Smooth muscle cell (in vitro differentiated cells): ENCODE measurements around the gene TECTA. TPM values are rescaled to one million over a fixed set of nuclear protein-coding genes. Genes with fewer than 3 reads are reported as not detected.

Experiments
- DNase-seq: peaks from one replicate; lab custom pipeline; 2025; ENCODE audit not compliant: unreplicated experiment; lab: John Stamatoyannopoulos, UW
- H2AFZ ChIP-seq: fragments of 200-600 bp; sonication (generic); 2 replicates; pipeline ENCODE4 v1.6.0; 2016; ENCODE audit warnings: antibody characterized with exemption, low read depth, mild to moderate bottlenecking
- H3F3A ChIP-seq: fragments of 200-600 bp; sonication (generic); 2 replicates; pipeline ENCODE4 v1.6.0; 2017; ENCODE audit warnings: antibody characterized with exemption, low read depth
- H3K27ac ChIP-seq: fragments of 200-600 bp; sonication (generic); 2 replicates; pipeline ENCODE4 v1.5.1; 2016; ENCODE audit warnings: low read depth, mild to moderate bottlenecking
- H3K27me3 ChIP-seq: fragments of 200-600 bp; sonication (generic); 2 replicates; pipeline ENCODE4 v1.6.1; 2016; ENCODE audit warnings: low read depth, mild to moderate bottlenecking
- H3K36me3 ChIP-seq: fragments of 200-600 bp; sonication (generic); 2 replicates; pipeline ENCODE4 v1.5.1; 2016; ENCODE audit warnings: low read depth
- H3K4me1 ChIP-seq: fragments of 200-600 bp; sonication (generic); 2 replicates; pipeline ENCODE4 v1.5.1; 2016; ENCODE audit warnings: low read depth
- H3K4me2 ChIP-seq: fragments of 200-600 bp; sonication (generic); 2 replicates; pipeline ENCODE4 v1.6.0; 2016; ENCODE audit warnings: mild to moderate bottlenecking
- H3K4me3 ChIP-seq: fragments of 200-600 bp; sonication (generic); 2 replicates; pipeline ENCODE4 v1.5.1; 2016; ENCODE audit warnings: mild to moderate bottlenecking
- H3K79me2 ChIP-seq: fragments of 200-600 bp; sonication (generic); 2 replicates; pipeline ENCODE4 v1.6.0; 2016; ENCODE audit warnings: low read depth, mild to moderate bottlenecking
- H3K9ac ChIP-seq: fragments of 200-600 bp; sonication (generic); 2 replicates; pipeline ENCODE4 v1.6.0; 2016; ENCODE audit warnings: low read depth
- H3K9me3 ChIP-seq: fragments of 200-600 bp; sonication (generic); replicated peaks from 2 replicates; pipeline ENCODE4 v1.5.1; 2016; ENCODE audit warnings: low read depth
- H4K20me1 ChIP-seq: fragments of 200-600 bp; sonication (generic); 2 replicates; pipeline ENCODE4 v1.6.0; 2016; ENCODE audit warnings: low read depth
- CTCF ChIP-seq: fragments of 200-600 bp; sonication (generic); IDR thresholded peaks from 2 replicates; pipeline ENCODE4 v1.5.1; 2017; ENCODE audit warnings: borderline replicate concordance, mild to moderate bottlenecking, antibody characterized with exemption; ENCODE audit not compliant: insufficient read depth, poor library complexity, severe bottlenecking
- WGBS: methylation state at CpG from one replicate; pipeline ENCODE4 v1.1.7; 2016; ENCODE audit warnings: low lambda C conversion rate; 5-methylcytosine and 5-hydroxymethylcytosine counted together
- polyA plus RNA-seq: library from polyadenylated mRNA; unstranded; fragments of >200 nt; fragmentation: Nextera tagmentation; extraction: Ambion mirVana; gene quantifications from 2 replicates; pipeline ENCODE4 v1.2.1, GENCODE V29; 2016
- total RNA-seq: library from RNA; depleted of rRNA; stranded (reverse); fragments of >200 nt; gene quantifications from 2 replicates; pipeline ENCODE4 v1.2.3, GENCODE V29; 2014

TECTA gene
- total and polyA plus RNA-seq, 2 experiments from 2014 or later: 0.59 to 1.5 TPM

GRCh38 chr11:121129362-121130340 is 28.6 kb downstream of the TECTA start:
- H3F3A ChIP-seq: no peaks in the 10 kb centered on the region
- no peaks in the 10 kb centered on the region for H4K20me1 ChIP-seq
- no peaks in the 10 kb centered on the region for H3K79me2 ChIP-seq
- peaks cover 9% of the 10 kb centered on the region for H3K27me3 ChIP-seq
- no peaks in the 10 kb centered on the region for H3K9me3 ChIP-seq
- H3K4me3 ChIP-seq: no peak overlapping the region
- no peaks in the 10 kb centered on the region for H3K36me3 ChIP-seq
- no peak overlapping the region for H3K4me2 ChIP-seq
- H3K27ac ChIP-seq: no peak overlapping the region
- H2AFZ ChIP-seq: no peak overlapping the region
- WGBS: 94% methylated on average over 29 of the region's 29 CpGs
- TF ChIP-seq CTCF: no peak
- DNase-seq: no peak
- no peak overlapping the region for H3K9ac ChIP-seq
- H3K4me1 ChIP-seq: no peaks in the 10 kb centered on the region

DNA sequence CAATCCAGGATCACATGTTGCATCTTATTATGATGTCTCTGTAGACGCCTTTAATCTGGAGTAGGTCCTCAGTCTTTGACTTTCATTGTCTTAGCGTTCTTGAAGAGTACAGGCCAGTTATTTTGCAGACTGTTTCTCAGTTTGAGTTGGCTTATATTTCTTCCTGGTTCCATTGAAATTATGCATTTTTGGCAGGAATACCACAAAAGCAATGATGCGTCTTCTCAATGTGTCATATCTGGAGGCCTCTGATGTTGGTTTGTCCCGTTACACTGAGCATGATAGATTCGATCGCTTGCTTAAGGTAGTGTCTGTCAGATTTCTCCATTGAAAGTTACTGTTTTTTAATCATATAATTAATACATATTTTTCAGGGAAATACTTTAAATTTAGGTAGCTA is 30.6 kb downstream of the TECTA start:
- no peak overlapping the region for H3K4me3 ChIP-seq
- WGBS: 96% methylated on average over 6 of the region's 6 CpGs
- H3K27ac ChIP-seq: no peak overlapping the region
- no peaks in the 10 kb centered on the region for H4K20me1 ChIP-seq
- H3K9me3 ChIP-seq: no peaks in the 10 kb centered on the region
- H3F3A ChIP-seq: no peaks in the 10 kb centered on the region
- H3K4me2 ChIP-seq: no peak overlapping the region
- H3K27me3 ChIP-seq: peaks cover 7% of the 10 kb centered on the region
- H2AFZ ChIP-seq: no peak overlapping the region
- H3K4me1 ChIP-seq: no peaks in the 10 kb centered on the region
- no peak overlapping the region for H3K9ac ChIP-seq
- no peaks in the 10 kb centered on the region for H3K79me2 ChIP-seq
- H3K36me3 ChIP-seq: no peaks in the 10 kb centered on the region
- DNase-seq: no peak
- TF ChIP-seq CTCF: no peak

DNA sequence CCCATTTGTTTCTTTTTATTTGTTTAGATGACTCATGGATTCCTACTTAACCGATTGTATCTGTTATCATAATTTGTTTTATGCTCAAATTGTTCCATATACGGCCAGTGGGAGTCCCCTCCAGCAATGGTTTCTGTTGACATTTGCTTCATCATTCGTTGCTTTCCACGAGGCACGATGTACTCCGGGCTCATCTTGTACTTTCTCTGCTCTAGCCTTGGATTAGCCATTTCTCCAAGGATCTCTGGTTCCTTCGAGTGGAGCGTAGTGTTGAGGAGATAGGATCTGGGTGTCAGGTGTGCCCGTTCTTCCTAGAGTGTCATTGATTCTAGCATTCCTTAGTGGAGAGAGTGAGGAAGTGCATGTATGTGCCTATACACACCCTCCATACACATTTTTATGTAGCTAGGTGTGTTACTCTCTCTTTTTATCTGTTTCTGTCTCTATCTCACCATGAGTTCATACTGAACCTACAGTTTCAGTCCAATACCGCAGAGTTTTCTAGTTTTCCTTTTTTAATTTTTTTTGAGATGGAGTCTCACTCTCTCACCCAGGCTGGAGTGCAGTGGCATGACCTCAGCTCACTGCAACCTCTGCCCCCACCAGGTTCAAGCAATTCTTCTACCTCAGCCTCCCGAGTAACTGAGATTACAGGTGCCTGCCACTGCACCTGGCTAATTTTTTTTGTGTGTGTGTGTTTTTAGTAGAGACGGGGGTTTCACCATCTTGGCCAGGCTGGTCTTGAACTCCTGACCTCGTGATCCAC is 31.4 kb downstream of the TECTA start:
- no peak overlapping the region for H3K9ac ChIP-seq
- no peaks in the 10 kb centered on the region for H3K9me3 ChIP-seq
- no peaks in the 10 kb centered on the region for H3K36me3 ChIP-seq
- DNase-seq: no peak
- H3K4me3 ChIP-seq: no peak overlapping the region
- no peak overlapping the region for H3K4me2 ChIP-seq
- no peaks in the 10 kb centered on the region for H4K20me1 ChIP-seq
- no peaks in the 10 kb centered on the region for H3F3A ChIP-seq
- no peak for TF ChIP-seq CTCF
- H3K79me2 ChIP-seq: no peaks in the 10 kb centered on the region
- no peaks in the 10 kb centered on the region for H3K4me1 ChIP-seq
- 83% methylated on average over 13 of the region's 13 CpGs for WGBS
- H2AFZ ChIP-seq: no peak overlapping the region
- peaks cover 6% of the 10 kb centered on the region for H3K27me3 ChIP-seq
- no peak overlapping the region for H3K27ac ChIP-seq
